ENCODE measurements around the gene GABRA1.

The GABRA1 gene

GRCh38 chr5:161847941-161848391 is at the start of gene GABRA1:
Gene GABRA1 (plus strand): TSS chr5:161848120. CDS start chr5:161850811, 2,691 bp downstream.
- H3K4me3 ChIP-seq, result no peak within 1 kb of the TSS
- no peak within 1 kb of the TSS for H3K27ac ChIP-seq

DNA sequence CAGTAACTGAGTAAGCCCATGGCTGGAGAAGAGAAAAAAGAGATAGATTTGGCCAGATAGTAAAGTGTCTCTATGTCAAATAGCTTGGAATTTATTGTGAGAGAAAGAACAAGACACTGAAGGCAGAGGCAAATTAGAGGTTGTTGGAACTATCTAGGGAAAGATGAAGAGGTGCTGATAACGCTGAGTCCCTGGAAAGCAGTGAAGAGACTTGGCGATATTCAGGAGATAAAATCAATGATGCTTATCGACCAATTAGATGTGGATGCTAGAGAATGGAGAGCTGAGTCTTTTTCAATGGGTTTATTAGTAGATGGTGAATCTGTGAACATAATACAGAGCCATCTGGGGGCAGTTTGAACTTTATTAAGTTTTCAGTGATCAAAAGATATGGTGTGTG is 48.6 kb upstream of the GABRA1 start:
- H3K4me3 ChIP-seq, result no peak overlapping the region
- H3K27ac ChIP-seq, result no peak overlapping the region

DNA sequence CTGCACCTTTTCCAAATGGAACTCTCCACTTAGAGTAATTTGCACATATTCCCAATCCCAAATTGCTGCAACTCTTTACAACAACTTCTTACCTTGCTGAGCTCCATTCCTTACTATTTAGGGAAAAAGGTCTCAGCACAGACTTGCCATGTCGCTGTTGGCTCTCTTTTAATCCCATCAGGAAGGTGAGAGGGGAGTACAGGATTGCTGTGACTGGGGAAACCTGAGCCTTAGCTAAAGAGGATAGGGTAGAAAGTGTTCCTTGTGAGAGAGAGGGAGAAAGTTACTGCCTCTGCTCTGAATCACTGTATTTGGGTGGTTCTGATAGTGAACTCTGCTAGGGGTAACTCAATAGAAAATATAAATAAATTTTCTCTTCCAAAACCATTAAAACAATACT is 43.7 kb upstream of the GABRA1 start:
- no peak overlapping the region for H3K27ac ChIP-seq

DNA sequence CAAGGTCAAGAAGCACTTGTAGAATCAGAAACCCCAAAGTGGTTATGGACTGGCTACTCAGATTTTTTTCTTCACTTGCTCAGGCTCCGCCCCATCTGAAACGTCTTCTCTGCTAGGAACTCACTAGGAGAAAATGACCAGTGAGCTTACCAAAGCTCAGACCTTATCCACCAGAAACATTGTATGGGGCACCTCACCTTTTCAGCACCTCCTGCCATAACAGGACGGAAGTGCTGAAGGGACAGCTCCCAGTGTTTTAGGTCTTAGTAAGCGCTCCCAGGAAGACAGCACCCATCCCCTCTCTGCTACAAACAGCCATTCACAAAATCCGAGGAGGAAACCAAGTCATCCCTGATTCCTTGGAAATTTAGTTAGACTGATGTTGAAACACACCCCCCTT is 1.2 kb upstream of the GABRA1 start:
- H3K27ac ChIP-seq, result no peak overlapping the region
- H3K4me3 ChIP-seq, result no peak overlapping the region

More for the DNA sequence above, 43.7 kb upstream of the GABRA1 start:
- no peak overlapping the region for H3K4me3 ChIP-seq

DNA sequence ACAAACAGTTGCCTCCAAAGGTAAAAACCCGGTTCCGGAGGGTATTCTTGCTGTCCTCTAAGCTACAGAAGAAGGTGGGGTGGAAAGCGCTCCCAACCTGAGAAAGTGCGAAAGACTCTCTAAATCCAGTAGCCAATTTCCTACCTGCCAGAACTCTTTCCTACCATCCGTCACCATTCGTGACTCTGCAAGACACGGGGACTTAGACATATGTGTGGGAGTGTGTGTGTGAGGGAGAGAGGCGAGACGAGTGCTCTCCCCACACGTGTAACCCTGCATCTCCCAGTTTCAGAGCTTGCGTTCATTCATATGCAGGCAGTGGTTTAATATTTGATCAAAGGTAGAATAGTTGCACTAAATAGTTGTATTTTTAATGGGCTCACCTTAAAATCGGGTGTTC is 473 bp upstream of the GABRA1 start:
- no peak overlapping the region for H3K4me3 ChIP-seq
- H3K27ac ChIP-seq, result no peak overlapping the region

GRCh38 chr5:161850491-161850890 is 2.6 kb downstream of the GABRA1 start:
- H3K27ac ChIP-seq, result no peak overlapping the region
- no peak overlapping the region for H3K4me3 ChIP-seq

DNA sequence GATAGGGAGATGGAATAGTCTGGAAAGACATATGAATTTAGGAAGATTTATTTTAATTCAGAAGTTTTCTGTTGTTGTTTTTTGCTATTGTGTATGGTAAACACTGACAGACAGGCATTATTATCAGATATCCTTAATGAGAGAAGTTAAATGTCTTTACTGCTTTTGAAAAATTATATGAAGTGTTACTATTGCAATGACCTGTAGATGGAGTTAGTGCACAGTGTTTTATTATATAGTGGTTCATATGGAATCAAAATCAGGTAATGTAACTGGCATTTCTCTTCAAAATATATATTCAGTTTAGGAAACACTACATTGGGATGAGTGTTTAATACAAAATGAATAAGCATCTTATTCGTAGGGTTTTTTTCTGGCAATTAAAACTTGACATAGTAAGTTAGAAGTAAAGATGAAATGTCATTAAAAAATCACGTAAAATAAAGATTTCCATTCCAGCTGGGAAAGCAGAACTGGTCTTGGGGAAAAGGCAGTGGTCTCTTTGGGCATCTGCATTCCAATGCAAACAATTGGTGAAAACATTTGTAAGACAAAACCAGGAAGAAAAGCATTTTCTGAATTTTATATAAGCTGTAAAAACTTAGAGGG is 3.9 kb downstream of the GABRA1 start:
- Histone ChIP-seq H3K4me3 (no peak overlapping the region), H3K27ac (no peak overlapping the region)

- H3K27ac ChIP-seq, result no peak overlapping the region
- no peak overlapping the region for H3K4me3 ChIP-seq
Observed at GRCh38 chr5:161857358-161857757, 9.4 kb downstream of the GABRA1 start.

DNA sequence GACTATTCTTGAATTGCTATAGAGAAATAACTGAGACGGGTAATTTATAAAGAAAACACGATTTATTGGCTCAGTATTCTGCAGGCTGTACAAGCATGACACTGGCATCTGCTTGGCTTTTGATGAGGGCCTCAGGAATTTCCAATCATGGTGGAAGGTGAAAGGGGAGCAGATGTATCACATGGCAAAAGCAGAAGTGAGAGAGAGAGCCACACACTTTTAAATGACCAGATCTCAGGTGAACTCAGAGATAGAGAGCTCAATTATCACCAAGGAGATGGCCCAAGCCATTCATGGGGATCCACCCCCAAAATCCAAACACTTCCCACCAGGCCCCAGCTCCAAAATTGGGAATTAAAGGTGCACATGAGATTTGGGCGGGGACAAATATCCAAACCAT is 15.3 kb downstream of the GABRA1 start:
- Histone ChIP-seq H3K27ac (no peak overlapping the region), H3K4me3 (no peak overlapping the region)

DNA sequence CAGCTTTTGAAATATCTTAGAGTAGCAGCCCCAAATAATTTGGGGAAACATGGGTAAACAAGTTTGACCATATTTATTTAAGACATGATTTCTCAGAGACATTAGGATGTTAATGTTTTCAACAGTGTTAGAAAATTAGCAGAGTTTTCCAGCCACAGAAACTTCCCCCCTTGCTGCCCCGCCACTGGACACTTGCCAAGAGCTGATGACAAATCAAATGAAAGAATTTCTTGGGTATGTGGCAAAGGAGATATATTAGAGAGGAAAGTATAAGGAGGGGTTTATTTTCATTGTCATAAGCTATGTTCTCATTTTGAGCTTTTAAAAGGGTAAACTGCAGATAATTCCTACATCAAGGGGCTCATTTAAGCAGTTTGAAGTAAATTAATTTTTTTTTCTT is 15.9 kb downstream of the GABRA1 start:
- Histone ChIP-seq H3K27ac (no peak overlapping the region), H3K4me3 (no peak overlapping the region)

- no peak overlapping the region for H3K4me3 ChIP-seq
- H3K27ac ChIP-seq, result no peak overlapping the region
Observed at GRCh38 chr5:161865510-161865909, 17.6 kb downstream of the GABRA1 start.

GRCh38 chr5:161889971-161890370 is 42.1 kb downstream of the GABRA1 start:
- Histone ChIP-seq H3K4me3 (no peak overlapping the region), H3K27ac (no peak overlapping the region)

- no peak overlapping the region for H3K4me3 ChIP-seq
- H3K27ac ChIP-seq, result no peak overlapping the region
Observed at GRCh38 chr5:161895514-161895913, 47.6 kb downstream of the GABRA1 start.

GRCh38 chr5:161897033-161897432 is 49.1 kb downstream of the GABRA1 start:
- Histone ChIP-seq H3K4me3 (no peak overlapping the region), H3K27ac (no peak overlapping the region)

DNA sequence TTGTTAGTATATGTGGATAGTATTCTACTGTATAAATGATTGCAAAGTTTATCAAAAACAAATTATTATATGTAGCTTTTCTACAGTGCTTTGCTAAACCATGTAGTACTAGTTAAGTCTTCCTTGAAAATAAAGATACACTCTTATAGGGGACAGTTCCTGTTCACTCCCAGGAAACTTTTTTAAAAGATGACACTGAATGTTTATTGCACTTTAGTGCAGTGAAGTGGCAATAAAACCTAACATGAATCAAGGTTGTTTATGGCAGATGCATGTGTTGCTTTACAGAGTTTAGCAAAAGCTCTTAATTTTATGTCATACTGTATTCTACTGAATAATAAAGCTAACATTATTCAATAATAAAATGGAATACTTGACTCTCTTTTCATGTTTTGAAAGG is 51.7 kb downstream of the GABRA1 start:
- no peak overlapping the region for H3K4me3 ChIP-seq
- no peak overlapping the region for H3K27ac ChIP-seq

DNA sequence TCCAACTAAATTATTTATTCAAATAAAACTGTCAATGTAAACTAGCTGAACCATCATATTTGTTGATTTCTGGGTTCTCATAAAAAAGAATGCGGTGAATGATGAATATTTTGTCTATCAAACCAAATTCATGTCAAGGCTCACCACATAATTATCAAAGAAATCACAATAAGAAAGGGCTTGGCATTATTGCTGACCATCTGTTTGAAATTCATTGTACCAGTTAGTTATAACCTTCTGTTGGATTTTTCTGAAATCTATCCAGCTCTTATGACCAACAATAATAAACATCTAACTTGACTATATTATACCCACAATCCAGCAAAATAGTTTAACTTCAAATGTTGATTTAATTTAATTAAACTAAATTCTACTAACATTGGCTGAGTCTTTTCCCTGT is 53.1 kb downstream of the GABRA1 start:
- H3K4me3 ChIP-seq, result no peak overlapping the region
- no peak overlapping the region for H3K27ac ChIP-seq

DNA sequence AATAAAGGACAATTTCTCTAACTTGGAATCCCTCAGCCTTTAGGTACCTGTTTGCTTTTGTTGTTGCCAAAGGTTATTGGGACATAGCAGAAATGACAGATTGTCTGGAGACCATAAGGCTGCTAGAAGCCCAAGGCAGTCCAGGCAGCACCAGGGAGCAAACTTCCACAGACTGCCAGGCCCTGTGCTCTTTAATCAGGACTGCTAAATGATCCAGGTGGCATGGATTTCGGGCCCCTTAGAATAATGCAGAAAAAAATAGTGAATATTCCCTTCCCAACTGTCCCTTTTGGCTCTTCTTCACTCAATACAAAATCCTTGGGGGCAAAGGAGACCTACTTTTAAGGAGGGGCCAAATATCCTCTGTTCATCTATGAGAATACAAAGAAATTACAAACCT is 73.9 kb downstream of the GABRA1 start:
- Histone ChIP-seq H3K27ac (no peak overlapping the region), H3K4me3 (no peak overlapping the region)

- Histone ChIP-seq H3K27ac (no peak overlapping the region), H3K4me3 (no peak overlapping the region)
Observed at GRCh38 chr5:161924270-161924669, 76.3 kb downstream of the GABRA1 start.

DNA sequence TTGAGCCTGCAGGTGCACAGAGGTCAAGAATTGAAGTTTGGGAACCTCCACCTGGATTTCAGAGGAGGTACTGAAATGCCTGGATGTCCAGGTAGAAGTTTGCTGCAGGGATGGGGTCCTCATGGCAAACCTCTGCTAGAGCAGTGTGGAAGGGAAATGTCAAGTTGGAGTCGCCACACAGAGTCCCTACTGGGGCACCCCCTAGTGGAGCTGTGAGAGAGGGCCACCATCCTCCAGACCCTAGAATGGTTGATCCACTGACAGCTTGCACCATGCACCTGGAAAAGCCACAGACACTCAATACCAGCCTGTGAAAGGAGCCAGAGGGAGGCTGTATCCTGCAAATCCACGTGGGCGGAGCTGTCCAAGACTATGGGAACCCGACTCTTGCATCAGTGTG is 78.0 kb downstream of the GABRA1 start:
- H3K27ac ChIP-seq, result no peak overlapping the region
- H3K4me3 ChIP-seq, result no peak overlapping the region

- Histone ChIP-seq H3K4me3 (no peak overlapping the region), H3K27ac (no peak overlapping the region)
Observed at GRCh38 chr5:161934486-161934885, 86.6 kb downstream of the GABRA1 start.

GRCh38 chr5:161944974-161945373 is 97.1 kb downstream of the GABRA1 start:
- H3K27ac ChIP-seq, result no peak overlapping the region
- H3K4me3 ChIP-seq, result no peak overlapping the region

DNA sequence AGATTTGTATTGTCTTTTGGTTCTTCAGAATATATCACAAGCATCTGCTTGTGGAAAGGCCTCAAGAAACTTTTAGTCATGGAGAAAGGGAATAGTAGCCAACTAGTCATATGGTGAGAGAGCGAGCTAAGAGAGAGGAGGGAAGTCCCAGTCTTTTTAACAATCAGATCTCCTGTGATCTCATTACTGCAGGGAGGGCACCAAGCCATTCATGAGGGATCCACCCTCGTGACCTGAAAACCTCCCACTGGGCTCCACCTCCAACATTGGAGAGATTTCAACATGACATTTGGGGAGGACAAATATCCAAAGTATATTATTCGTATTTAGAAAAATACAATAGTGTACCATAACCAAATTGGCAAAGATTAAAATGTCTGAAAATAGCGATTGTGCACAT is 99.0 kb downstream of the GABRA1 start:
- Histone ChIP-seq H3K4me3 (no peak overlapping the region), H3K27ac (no peak overlapping the region)
